Activated CD8-positive, alpha-beta memory T cell treated with anti-CD3 and anti-CD28 coated beads, Interleukin-2, amount 50 U/mL, for 48 hours (primary cell): ENCODE measurements around the gene CDK17.
"Not testable (repeated sequence)": the region's sequence is repeated elsewhere in the genome, so short reads cannot be mapped to it uniquely, and the experiment has no call there.

Experiments used
- DNase-seq: peaks from one replicate; pipeline ENCODE4 v3.0.0-alpha.2; 2020

CDK17 gene

GRCh38 chr12:96399919-96400630, at the start of gene CDK17:
Gene CDK17, minus strand, starts transcription at chr12:96400439. Its CDS starts 65,603 bp downstream, at chr12:96334836.
- peak; percentile 92 for DNase-seq

GRCh38 chr12:96448300-96448699, 48.1 kb upstream of the CDK17 start:
- DNase-seq, result no peak

DNA sequence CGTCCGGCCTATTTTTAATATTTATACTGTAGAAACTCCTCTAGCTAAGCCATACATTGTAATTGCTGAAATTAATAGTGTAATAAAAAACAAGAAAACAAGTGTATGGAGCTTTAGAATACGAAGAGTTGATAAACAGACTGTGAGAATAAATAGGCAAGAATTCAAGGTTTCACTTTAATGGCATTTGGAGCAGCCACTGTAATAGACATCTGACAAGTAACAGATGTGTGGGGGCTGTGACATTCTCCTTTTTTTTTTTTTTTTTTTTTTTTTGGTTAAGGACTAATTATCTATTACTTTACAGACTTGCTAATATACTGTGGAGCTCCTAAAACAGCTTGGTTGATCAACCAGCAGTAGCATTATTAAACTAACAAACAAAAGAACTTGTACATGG, 47.0 kb upstream of the CDK17 start:
- no peak for DNase-seq

GRCh38 chr12:96445691-96446583, 45.7 kb upstream of the CDK17 start:
- DNase-seq, result no peak

DNA sequence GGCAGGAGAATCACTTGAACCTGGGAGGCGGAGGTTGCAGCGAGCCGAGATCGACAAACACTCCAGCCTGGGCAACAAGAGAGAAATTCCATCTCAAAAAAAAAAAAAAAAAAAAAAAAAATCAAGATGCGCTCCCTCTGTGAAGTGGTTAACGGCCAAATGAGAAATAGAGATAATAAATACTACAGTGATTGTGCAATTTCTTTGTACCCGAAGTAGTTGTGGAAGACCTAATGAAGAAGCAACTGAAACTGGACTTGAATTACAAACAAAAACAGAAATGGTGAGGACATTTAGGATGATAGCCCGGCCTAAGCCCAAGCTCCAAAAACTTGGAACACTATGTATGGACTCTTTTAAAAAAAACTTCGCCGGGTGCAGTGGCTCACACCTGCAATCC, 44.2 kb upstream of the CDK17 start:
- DNase-seq, result no peak

DNA sequence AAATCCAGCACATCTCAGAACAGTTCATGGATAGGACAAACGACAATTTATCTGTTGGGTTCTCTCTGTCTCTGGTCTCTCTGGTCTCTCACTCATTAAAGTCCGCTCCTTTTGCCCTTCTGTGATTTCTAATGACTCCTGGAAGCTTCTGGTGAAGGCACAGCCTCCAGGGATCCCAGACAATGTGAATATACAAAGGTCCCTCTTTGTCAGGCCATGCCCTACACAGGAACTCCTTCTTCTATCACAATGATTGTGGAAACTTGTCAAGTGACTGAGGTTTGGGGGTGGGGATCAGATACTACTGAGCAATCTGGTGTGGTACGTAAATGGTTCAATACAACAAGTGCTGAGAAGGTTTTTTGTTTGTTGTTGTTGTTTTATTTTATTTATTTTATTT, 42.7 kb upstream of the CDK17 start:
- no peak for DNase-seq

DNA sequence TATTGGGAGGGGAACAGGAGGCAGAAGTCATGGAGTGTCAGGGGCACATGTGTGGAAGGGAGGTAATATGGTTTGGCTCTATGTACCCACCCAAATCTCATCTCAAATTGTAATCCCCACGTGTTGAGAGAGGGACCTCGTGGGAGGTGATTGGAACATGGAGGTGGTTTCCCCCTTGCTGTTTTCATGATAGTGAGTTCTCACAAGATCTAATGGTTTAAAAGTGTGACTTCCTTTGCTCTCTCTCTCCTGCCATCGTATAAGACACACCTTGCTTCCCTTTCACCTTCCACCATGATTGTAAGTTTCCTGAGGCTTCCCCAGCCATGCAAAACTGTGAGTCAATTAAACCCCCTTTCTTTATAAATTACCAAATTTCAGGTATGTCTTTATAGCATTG, 41.6 kb upstream of the CDK17 start:
- no peak for DNase-seq

GRCh38 chr12:96438330-96438729, 38.1 kb upstream of the CDK17 start:
- no peak for DNase-seq

DNA sequence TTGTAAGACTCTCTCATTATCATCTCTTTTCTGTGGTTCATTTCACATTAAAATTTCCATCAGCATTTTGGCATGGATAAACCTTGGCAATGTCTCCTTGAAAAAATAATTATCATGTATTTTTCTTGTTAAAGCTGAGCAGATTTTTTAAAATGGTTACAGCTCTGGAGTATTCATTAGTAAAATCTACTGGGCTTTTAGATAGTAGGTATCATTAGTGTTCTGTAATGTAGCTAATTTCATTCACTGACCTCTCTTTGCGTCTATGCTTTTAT, 36.9 kb upstream of the CDK17 start:
- DNase-seq, result no peak

DNA sequence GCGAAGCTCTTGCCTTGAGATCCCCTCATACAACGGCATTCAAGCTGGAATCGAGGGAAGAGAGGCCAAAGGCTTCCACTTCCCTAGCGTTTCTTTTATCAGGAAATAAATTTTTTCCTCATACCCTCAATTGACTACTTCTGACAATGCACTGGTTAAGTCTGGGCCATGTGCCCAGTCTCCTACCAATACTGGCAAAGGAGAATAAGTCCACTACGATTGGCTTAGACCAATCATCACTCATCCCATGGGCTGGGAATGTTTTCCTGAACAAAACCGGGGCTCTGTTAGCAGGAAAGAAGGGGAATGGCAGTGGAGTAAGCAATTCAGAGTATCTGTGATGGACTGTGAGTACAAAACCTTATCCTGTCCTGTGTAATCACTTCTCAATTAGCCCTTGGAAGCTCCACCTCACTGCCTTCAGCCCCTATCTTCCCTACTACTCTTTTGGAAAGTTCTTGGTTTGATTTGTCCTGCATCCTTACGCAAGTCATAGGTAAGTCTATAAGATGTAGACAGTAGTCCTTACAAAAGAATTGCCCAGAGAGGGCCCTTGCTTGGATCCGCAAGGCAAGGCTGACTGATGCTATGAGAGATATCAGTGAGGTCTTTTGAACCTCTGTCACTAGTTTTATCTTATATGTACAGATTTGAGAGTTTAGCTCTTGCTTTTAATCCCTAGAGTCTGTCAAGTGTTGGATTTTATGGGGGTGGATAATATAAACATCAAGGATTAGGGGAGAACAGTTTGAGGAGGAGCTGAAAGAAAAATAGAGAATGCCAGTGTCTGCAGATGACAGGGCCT, 36.3 kb upstream of the CDK17 start:
- no peak for DNase-seq

- no peak for DNase-seq
Measured at GRCh38 chr12:96434107-96434506, 33.9 kb upstream of the CDK17 start.

DNA sequence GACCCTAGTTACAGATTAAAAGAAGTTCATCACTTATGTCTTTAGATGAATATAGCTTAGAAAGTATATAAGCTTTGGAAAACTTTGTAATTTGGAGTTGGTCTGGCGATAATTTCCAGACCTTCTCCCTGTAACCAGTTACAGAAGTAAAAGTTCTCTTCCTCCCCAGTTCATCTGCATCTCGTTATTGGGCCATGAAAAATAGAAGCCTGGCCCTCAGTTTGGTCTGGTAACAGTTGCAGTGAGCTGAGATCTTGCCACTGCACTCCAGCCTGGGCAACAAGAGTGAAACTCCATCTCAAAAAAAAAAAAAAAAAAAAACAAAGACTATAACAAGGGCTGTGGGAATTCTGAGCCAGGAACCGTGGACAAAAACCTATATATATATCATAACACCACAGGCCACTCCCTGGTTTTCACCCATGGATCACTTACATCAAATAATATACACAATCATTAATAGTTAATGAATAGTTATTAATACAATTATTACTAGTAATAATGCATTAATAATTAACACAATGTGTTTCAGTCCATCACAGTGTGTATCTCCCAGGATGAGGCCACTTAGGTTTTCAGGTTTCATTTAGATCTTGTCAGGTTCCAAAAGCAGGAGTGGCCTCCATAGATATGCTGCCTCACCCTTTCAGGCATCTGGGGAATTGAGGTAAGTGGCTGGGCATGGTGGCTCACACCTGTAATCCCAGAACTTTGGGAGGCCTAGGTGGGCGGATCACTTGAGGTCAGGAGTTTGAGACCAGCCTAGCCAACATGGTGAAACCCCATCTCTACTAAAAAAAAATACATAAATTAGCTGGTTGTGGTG, 32.5 kb upstream of the CDK17 start:
- not testable (repeated sequence) for DNase-seq

- DNase-seq, result no peak
Measured at GRCh38 chr12:96431067-96431466, 30.8 kb upstream of the CDK17 start.

DNA sequence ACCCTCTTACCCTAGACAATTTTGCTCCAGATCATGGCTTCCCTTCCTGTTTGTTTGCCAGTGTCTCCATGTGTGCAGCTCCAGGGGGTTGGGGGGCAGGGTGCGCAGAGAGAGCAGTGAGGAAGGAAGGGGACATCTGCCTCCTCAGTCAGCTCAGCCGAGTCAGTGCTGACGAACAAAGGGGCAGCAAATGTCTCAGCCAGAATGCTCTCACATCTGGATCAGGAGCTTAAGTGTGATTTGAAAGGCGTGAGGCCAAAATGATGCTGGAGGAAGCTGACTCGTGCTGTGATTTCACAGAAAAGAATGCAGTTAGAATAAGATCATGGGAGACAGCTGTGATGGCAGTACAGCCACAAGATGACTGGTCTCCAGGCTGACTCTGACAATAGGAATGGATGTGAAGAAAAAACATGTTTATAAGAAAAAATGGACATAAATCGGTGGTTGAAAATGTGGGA, 27.1 kb upstream of the CDK17 start:
- peak; percentile 67 for DNase-seq

DNA sequence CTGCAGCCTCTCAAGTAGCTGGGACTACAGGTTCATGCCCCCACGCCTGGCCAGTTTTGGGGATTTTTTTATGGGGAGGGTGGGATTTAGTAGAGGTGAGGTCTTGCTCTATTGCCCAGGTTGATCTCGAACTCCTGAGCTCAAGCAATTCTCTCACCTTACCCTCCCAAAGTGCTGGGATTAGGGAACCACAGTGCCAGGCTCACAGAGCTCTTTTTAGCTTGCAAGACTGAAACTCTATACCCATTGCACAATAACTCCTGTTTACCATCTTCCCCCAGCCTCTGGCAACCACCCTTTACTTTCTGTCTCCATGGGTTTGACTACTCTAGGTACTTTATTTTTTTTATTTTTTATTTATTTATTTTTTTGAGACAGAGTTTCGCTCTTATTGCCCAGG, 25.7 kb upstream of the CDK17 start:
- DNase-seq, result no peak

DNA sequence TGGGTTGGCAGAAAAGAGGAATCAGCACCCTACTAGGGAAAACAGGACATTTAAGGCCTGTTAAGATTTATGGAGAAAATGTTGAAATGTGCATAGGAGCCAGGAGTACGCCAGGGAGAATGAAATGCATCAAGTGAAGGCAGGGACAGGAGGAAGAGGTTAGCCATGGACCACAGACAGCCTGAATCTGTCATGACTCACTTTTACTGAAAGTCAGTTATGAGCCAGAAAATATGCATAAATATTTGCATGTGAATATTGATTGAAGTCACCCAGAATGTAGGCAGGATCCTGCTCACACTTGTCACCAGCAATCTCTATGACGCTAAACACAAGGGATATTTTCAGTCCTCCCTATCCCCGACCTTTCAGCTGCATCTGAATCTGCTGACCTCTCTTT, 25.1 kb upstream of the CDK17 start:
- DNase-seq, result no peak

DNA sequence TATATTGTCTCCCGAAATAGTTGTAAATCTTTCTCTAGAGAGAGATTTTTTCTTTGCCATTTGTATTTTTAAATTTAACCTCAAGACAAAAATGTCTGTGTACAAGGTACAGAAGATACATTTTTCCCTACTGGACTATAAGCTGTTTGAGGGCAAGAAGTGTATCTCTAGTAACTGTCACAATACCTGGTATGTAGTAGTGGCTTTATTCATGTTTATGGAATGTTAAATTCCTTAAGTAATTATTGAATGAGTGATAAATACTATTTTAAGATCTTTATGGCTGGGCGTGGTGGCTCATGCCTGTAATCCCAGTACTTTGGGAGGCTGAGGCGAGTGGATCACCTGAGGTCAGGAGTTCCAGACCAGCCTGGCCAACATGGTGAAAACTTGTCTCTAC, 24.4 kb upstream of the CDK17 start:
- no peak for DNase-seq

GRCh38 chr12:96422192-96422591, 22.0 kb upstream of the CDK17 start:
- DNase-seq, result no peak

- no peak for DNase-seq
Measured at GRCh38 chr12:96421014-96421413, 20.8 kb upstream of the CDK17 start.

GRCh38 chr12:96420277-96420835, 20.1 kb upstream of the CDK17 start:
- DNase-seq, result no peak

DNA sequence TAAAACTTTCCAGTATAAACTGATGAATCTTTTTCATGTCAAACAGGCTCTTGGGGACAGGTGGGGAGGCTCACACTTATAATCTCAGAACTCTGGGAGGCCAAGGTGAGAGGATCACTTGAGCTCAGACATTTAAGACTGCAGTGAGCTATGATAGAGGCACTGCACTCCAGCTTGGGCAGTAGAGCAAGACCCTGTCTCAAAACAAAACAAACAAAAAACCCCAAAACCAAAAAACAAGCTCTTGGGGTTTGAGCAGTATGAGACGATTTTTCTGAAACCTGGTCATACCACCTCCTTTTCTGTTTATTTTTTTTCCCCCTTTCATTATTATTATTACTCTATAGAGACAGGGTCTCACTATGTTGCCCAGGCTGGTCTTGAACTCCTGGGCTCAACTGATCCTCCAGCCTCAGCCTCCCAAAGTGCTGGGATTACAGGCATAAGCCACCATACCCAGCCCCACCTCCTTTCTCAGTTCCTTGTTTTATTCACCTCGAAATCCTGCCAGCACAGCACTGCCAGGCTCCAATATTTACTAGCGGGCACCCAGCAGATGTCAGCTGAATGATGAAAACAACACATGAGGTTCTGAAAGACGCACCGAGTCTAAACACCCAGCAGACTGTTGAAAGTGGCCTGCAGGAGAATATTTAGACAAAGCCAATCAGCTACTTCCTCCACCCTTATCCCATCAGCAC, 19.5 kb upstream of the CDK17 start:
- no peak for DNase-seq

DNA sequence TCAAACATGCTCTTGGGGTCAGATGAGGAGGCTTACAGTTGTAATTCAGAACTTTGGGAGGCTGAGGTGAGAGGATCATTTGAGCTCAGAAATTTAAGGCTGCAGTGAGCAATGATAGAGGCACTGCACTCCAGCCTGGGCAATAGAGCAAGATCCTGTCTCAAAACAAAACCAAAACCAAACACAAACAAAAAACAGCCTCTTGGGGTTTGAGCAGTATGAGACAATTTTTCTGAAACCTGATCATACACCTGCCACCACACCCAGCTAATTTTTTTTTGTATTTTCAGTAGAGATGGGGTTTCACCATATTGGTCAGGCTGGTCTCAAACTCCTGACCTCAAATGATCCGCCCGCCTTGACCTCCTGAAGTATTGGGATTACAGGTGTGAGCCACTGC, 17.4 kb upstream of the CDK17 start:
- not testable (repeated sequence) for DNase-seq
